Activated T-helper 1 cell treated with Interleukin-2 at 50 U/mL for 16 hours (primary cell): ENCODE measurements around the gene BAMBI.
A peak's percentile ranks its signal among the peaks of the same experiment; 100 is the strongest.
"Not testable (repeated sequence)": the region's sequence is repeated elsewhere in the genome, so short reads cannot be mapped to it uniquely, and the experiment has no call there.

Experiments
- DNase-seq: peaks from one replicate; pipeline ENCODE4 v3.0.0-alpha.2; 2020; ENCODE audit warnings: low read depth

BAMBI gene, protein sequence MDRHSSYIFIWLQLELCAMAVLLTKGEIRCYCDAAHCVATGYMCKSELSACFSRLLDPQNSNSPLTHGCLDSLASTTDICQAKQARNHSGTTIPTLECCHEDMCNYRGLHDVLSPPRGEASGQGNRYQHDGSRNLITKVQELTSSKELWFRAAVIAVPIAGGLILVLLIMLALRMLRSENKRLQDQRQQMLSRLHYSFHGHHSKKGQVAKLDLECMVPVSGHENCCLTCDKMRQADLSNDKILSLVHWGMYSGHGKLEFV

DNA sequence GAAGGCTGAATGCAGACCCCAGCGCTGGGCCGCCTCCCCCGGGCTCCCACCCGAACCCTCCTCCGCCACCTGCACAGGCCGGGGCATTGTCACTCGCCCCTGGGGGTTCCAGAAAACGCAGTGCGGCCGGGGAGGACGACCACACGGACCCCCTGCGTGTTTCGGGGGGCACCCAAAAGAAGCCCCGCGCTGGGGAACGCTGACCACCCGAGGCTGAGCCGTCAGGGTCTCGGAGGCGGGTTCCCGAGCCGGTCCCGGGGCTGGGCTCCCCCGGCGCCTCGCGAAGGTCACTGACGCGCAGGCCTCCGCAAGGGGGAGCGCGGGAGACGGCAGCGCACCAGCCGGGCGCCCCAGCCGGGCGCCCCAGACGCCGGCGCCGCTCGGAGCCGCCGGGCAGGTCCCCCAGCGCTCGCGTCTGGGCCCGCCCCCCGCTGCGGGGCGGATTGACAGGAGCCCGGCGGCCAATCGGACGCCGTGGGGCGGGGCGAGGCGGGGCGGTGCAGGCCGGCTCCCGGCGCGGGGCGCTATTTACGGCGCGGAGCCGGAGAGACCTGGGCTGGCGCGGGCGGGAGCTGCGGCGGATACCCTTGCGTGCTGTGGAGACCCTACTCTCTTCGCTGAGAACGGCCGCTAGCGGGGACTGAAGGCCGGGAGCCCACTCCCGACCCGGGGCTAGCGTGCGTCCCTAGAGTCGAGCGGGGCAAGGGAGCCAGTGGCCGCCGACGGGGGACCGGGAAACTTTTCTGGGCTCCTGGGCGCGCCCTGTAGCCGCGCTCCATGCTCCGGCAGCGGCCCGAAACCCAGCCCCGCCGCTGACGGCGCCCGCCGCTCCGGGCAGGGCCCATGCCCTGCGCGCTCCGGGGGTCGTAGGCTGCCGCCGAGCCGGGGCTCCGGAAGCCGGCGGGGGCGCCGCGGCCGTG is at the start of gene BAMBI:
Gene BAMBI, plus strand, starts transcription at position 554 of the 920 bp plus-strand sequence. CDS start 377 bp downstream, outside the sequence.
- DNase-seq, result peak; percentile 85

DNA sequence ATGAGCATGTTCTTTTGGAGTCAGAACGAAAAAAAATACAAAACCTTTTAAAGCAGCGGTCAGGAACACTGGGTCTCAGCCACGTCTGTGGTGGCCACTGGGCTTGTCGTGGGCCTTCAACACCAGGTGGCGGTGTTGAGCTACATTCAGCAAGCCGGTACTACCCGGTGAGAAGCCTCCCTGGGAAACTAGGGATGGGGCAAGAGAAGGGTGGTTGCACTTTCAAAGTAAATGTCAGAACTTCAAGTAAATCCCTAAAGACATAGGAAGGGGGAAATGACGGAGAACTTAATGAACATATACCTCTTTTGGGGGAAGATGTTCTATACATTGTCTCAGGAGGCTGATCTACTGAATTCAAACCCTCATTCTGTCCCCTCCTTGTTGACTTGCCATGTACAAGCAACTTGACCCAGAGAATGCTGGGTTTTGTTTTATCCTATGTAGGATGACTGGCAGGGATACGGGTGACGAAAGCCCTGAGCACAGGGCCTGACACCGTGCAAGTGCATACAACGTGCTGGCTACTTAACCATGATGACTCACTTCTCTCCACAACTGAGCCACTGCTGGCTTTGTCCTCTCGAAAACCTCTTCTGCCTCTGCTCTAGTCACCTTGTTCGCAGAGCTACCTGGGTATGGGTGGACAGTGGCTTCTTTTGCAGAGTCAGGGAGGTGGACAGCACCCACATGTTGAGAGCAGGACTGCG is 49.0 kb upstream of the BAMBI start:
- DNase-seq, result peak; percentile 28

DNA sequence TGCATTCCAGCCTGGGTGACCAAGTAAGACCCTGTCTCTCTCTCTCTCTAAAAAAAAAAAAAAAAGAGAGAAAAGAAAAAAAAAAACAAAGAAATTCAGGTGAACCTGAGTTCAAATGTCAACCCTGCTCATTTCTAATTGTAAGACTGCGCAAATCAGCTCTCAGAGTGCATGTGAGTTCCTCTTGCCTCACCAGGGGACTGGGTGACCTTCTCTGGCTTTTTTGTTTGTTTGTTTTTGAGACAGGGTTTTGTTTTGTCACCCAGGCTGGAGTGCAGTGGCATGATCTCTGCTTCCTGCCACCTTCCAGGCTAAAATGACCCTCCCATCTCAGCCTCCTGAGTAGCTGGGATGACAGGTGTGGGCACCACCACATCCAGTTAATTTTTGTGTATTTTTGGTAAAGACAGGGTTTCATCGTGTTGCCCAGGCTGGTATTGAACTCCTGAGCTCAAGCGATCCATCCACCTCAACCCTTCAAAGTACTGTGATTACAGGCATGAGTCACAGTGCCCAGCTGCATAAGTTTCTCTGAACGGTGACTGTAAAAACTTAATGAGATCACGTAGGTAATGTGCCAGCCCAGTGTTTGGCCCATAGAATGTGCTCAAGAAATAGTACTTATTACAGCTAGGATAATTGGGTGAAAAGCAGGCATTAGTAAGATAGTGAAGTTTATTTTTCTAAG is 45.3 kb upstream of the BAMBI start:
- DNase-seq, result no peak

DNA sequence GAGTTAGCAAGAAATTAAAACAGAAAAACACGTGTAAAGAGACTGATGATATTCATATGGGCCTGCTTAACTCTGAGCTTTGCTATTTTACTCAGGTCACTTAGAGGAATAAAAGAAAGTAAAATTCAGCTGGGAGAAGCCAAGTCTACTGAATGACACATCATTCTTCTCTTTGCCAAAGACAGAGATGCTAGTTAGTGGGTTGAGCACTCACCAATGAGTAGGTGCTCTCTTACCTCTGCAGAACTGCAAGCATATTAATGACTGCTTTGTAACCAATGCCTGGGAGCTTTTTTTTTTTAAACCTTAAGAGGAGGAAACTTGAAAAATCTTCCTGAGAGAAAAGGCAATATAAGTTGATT is 44.8 kb upstream of the BAMBI start:
- no peak for DNase-seq

DNA sequence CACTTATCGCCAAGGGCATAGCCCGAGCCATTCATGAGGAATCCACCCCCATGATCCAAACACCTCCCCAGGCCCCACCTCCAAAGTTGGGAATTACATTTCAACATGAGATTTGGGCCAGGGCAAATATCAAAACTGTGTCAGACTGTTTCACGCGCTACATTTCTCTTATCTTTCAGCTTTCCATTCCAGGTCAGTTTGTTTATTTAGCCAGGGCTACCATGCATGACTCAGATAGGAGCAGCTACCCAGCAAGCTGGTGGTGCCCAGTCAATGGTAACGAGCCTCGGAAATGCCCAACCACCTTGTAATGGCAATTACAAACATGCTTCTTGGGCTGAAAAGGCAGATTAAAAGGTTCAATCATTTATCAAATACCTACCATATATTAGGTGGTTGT is 43.6 kb upstream of the BAMBI start:
- no peak for DNase-seq

DNA sequence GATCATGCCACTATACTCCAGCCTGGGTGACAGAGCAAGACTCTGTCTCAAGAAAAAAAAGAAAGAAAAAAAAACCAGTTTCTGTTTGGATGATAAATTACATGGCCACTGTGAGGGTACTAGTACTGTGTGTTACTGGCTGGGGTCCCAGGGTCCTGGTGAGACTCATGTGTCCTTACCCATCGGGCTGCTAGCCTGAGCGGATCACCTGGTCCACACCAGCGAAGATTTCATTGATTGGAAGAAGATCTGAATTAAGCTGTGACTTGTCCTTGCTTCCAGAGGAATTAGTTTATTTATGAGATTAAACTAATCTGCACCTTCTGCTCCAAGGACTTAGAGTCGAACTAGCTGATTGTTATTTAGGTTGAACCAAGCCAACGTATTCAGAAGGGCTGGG is 40.0 kb upstream of the BAMBI start:
- no peak for DNase-seq

DNA sequence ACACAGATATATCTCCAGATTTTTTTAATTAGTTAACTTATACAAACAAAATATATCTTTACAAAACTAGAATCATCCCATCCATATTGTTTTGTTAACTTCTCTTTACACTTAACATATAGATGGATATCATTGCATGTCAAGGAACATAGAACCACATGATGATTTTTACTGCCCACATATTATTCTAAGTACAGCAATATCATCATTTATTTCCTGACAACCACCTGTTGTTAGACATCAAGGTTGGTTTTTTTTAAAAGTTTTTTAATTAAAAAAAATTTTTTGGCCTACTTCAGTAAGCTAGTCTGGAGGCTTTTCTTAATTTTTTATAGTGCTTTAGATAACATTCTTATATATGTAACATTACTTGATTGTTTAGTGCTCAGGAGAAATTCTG is 38.9 kb upstream of the BAMBI start:
- DNase-seq, result no peak

DNA sequence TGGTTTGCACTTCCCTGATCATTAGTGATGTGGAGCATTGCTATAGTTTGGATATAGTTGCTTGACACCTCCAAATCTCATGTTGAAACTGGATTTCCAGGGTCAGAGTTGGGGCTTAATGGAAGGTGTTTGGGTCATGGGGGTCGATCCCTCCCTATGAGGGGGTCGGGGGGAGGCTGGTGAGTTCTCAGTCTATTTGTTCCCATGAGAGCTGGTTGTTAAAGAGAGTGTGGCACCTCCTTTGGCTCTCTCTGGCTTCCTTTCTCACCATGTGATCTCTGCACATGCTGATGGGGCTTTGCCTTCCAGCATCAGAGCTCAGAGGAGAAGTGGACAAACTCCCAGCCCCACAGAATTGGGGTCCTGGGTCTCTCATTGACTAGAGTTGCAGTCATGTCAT is 36.8 kb upstream of the BAMBI start:
- DNase-seq, result no peak

DNA sequence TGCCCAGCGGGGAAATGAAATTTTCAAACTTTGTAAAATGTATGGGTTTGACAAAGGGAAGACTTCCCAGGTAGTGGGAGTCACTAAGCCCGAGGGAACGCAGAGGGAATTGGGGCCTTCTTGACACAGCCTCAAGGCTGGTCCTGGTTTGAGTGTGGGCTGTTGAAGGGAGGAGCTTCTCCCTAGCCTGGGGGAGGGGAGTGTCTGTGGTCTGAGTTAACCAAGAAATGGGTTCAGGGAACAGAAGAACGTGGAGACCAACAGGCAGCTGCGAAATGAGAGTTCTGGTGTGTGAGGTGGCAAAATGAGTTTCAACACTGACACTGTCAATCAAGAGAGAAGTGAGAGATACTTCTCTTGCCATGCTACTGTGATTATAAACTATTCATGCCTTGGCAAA is 32.7 kb upstream of the BAMBI start:
- DNase-seq, result no peak

DNA sequence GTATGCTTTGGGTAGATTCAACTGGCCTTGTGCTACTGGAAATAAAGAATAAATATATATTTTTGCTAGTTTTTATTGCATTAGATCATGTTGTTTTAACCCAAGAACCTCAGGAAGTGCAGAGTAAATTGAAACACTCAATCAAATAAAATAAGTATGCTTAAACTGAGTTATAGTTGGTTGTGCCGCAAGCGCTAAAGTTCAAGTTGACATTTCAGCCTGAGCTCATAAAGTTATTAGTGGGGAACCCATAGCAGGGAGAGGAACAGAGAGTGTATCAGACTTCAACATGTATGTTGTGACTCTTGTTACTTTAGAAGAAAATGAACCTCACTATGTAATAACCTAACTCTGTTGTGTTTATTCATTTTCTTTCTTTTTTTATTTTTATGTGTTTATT is 25.2 kb upstream of the BAMBI start:
- DNase-seq, result no peak

DNA sequence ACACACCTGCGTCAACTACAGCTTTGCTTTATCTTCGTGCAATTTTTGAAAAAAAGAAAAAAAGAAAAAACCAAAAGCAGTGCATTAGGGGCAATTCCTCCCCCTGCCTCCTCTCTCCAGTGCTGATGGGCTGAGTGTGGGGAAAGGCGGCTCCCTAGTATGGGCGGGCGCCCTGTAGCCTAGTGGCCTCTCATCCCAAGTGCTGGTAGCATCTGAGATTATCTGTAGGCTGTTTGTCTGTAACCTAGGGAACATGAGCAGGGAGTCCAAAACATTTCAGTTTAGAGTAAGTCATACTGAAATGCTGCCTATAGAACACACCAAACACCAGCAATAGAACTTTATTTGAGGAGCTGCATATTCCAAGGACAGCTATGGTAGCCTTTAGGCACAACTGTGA is 24.6 kb upstream of the BAMBI start:
- no peak for DNase-seq

DNA sequence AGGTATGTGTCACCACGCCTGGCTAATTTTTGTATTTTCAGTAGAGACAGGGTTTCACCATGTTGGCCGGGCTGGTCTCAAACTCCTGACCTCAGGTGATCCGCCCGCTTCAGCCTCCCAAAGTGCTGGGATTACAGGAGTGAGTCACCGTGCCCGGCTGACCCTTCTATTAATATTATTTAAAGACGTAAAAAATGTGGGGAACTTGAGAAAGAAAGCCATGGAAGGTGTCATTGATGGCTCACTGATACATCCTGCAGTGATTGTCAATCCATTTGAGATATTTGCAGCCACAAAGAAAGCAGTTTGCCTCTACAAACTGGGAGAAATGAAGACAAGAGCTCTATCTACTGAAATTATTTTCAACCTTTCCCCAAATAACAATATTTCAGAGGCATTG is 18.5 kb upstream of the BAMBI start:
- DNase-seq, result not testable (repeated sequence)

DNA sequence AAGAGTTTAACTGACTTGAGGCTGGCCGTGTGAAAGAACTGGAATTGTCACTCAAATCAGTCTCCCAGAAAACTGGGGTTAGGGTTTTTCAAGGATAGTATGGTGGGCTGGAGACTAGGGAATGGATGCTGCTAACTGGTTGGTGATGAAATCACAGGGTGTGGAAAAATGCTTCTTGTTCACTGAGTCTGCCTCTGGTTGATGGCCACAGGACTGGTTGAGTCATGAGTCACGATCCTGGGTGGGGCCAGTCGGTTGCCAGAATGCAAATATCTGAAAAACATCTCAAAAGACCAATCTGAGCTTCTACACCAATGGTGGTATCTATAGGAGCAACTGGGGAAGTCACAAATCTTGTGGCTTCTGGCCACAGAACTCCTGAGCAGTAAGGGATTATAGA is 16.3 kb upstream of the BAMBI start:
- no peak for DNase-seq

DNA sequence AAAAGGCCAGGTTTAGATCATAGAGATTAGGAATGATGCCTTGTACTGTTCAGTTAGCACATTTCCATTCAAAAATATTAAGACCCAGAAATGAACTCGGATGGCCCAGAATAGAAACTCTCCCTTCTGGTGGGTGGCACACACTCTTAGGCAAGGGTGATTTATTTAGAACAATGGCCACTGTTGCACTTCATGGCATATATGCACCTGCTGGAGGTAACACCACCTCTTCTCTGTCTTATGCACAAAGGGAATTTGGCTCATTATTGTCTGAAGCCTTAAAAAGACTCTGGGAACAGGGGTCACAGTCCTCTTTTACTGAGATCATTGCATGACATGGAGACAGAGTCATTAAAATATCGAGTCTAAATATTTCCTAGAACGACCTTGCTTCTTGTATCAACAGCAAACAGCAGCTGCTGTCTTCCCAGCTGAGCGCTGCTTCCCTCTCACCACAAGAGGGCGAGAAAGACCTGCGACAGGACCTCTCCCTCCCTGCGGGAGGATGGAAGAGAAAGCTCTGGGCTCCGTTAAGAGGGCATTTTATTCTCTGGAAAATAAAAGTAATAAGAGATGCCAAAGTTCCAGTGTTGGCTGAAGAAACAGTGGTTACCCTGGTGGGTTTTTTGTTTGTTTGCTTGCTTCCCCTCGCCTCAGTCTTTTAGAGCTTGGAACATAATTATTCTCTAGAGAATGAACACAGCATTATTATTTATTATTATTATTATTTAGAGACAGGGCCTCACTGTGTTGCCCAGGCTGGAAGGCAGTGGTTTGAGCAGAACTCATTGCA is 13.5 kb upstream of the BAMBI start:
- DNase-seq, result peak; percentile 42

DNA sequence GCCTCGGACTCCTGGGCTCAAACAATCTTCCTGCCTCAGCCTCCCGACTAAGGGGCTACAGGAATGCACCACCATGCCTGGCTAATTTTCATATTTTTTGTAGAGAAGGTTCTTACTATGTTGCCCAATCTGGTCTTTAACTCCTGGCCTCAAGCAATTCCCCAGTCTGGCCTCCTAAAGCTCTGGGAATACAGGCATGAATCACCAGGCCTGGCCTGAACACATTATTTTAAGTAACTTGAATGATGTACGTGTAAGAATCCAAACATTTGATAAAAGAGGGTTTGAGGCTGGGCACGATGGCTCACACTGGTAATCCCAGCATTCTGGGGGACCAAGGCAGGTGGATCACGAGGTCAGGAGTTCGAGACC is 13.0 kb upstream of the BAMBI start:
- DNase-seq, result no peak

DNA sequence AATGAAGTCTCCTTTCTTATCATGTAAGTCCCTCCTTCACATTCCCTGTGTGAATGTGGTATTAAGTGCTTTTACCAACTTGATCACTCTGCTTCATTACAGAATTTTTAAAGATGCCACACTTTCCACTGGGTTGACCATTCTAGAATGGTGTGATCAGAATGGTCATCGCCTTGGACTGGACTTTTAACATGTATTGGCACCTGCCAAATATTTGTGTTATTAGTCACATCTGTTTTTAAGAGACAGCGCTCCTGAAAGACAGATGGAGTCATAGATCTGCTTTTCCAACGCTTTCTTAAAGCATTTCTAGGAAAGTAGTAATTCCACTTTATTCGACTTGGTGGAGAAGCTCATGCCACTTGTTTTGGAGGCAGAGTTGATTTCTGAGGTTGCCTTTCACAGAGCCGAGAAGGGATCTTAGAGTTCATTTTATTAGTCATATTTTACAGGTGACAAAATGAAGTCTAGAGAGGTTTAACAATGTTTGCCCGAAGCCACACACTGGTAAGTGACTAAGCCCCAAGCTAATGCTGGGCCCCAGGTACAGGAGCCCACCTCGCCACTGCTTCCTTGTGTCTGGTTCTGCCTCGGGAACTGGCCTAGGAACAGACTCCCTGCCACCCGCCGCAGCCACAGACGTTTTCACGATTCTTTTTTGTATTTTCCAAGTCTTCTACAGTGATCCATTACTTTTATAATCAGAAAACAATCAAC is 10.4 kb upstream of the BAMBI start:
- DNase-seq, result no peak

DNA sequence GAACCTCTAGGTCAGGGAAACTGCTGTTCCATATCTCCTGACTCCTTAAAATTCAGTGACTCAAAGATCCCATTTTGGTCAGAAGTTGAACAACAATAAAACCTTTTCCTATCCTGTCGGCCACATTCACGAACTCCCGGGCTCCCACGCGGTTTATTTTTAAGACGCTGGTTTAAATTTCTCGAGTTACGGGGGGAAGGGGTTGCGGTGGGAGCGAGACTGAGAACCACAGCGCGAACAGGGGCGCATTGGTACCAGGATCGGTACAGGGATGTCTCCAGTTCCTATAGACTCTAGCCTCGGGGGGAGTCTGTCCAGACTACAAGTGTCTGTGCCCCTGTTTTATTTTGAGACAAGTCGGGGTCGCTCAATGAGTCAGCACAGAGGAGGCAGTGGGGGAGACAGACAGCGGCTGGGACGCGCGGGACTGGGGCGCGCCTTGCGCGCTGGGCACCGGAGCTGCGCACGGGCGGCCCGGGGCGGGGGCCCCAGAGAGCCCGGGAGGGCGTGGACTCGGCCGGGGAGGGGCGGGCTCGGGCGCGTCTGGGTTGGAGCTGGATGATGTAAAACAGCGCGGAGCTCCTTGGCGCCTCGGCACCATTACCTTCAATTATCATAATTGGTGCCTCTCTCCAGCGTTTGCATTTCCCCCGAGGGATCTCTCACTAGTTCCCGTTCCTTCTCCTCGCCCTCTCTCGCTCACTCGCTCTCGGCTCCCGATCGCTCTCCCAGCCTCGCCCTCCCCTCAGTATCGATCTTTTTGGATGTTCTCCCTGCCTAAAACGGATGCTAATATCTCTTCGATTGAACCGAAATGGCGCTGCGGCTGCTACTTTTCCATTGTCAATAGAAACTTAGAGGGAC is 8.7 kb upstream of the BAMBI start:
- DNase-seq, result peak; percentile 20

DNA sequence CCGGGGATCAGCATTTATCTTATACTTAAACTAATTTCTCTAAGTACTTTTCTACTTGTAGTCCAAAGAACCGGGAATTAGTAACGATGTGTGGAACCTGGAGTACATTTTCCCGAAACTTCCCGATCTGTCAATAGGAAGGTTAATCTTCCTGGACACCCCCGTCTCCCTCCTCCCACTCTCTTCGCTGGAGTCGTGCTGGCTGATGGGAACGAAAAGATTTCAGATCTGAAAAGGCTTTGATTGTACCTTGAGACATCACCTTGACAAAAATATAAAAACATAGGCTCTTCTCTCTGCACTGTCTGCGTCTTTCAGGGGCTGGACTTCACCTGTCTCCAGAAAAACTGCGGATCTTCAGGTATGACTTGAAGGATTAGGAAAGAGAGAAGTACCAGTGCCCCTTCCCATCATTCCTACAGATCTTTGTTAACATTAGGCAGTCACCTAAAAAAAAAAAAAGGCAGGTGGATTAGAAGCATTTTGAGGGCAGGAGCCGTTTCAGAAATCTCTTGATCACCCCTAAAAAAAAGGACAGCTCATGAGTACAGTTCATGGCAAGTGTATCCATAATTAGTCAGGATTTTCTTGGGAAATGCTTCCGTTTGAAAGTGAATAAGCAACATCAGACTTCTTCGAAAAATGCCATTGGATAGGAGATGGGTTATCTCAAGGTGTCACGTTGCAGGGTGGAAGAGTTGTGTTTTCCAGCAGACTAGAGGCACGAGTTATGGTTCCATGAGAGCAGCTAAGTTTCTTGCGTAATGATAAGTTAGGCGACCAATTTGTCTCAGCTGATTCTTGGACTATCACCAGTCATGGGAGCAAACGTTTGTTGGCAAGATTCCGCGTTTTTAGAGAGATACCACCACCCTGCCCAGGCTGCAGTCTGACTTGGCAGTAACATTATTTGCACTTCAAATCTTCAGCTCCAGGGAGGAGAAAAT is 7.8 kb upstream of the BAMBI start:
- no peak for DNase-seq

DNA sequence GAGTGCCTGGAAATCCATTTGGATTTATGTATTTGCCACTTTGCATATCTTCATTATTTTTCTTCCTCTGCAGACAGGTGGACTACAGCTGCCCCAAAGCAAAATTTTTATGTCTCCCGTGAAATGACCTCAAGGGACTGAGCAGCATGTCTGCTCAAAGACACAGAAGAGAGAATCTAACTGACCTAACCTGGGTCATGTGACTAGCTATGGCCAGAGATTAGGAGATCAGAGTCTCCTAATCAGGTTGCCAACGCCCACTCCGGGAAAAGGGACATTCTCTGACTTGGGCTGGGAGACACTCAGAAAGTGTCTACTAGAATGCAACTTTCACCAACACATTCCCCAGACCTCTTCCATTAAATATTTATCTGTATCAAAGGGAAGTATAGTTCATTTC is 2.5 kb upstream of the BAMBI start:
- no peak for DNase-seq
